Esophagus muscularis mucosa (tissue), 3 donors: ENCODE measurements around the gene SERPINA1.

Experiments used
- CTCF ChIP-seq, 3 experiments: fragments of 200-600 bp in 2 of 3; fragments of 450-650 bp in 1 of 3; sonication (generic) in 2 of 3; IDR thresholded peaks; one replicate each; pipeline ENCODE4 v1.5.1; 2017 to 2019; ENCODE audit warnings: antibody characterized with exemption in 3 of 3, mild to moderate bottlenecking in 2 of 3, moderate library complexity in 1 of 3
- EP300 ChIP-seq: sonication (generic); formaldehyde crosslinking; IDR thresholded peaks from one replicate; pipeline ENCODE4 v1.6.1; 2017; ENCODE audit warnings: antibody characterized with exemption

GRCh38 chr14:94389731-94390371 lies 1.4 kb upstream of the SERPINA1 start:
- TF ChIP-seq CTCF (IDR thresholded peaks at IDR 0.05) (no peak), EP300 (no peak)
